Posterior vena cava (tissue), 2 donors: ENCODE measurements around the gene GALNT18. TPM values are rescaled to one million over a fixed set of nuclear protein-coding genes. Genes with fewer than 3 reads are reported as not detected.

Experiments used
- DNase-seq: peaks from one replicate; pipeline ENCODE4 v3.0.0-alpha.2; 2020; ENCODE audit warnings: low spot score
- intact Hi-C, 2 donors: fragments of 100-400 bp; cut with DNase I; formaldehyde crosslinking; loops; one replicate each; pipeline versions ENCODE4 v1.14.1 to v1.14.2; 2022 to 2023
- total RNA-seq, 2 donors: library from RNA; stranded (reverse); fragmentation: NEBNext Ultra II Directional; extraction: Animal tissue kit (Norgen Biotek cat#: 25700); gene quantifications; one replicate each; pipeline ENCODE4 v1.2.1, GENCODE V29; 2021
- donor health status: DM: yes; HTN: yes; CAD: no.
- donor health status: DM: yes; HTN: yes; CAD: no.

Gene GALNT18
- total RNA-seq, 2 donors from 2014 or later, result 21.4 to 28.0 TPM

DNA sequence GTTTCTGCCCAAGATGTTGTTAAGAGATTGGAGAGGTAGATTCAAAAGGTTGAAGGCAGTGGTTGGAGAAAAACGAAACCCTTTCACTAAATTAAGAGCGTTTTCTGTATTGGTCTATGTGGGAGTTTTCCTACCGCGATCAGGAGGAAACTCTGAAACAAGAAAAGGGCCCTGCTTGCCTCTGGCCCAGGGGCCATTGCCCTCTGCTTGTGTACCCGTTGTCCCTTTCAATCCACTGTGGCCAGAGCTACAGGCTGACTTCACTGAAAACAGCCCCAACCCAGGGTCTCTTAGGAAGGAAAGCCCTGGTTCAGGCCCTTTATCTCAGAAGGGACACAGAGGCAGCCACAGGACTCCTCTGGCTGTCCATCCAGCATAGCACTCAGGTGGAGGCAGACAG, 367.8 kb downstream of the GALNT18 start:
- DNase-seq, result no peak
- intact Hi-C loops, result no loop called here

DNA sequence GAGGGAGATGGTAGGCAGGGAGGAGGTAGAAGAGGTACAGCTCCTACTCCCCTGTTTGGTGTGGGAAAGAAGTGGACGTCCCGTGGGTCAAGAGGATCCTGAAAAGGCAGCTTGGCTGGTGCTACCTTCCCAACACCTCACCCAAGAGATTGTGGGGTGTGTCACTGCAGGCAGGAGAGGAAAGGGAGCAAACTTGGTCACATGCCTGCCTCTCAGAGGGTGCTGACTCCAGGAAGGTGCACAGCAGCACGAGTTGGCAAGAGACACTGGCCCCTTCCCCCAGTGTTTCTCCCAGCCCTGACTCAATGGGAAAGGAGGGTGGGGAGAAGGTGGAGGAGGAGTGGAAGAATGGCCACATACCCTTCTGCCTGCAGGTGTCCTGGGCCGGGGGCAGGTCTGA, 368.3 kb downstream of the GALNT18 start:
- intact Hi-C loops, result no loop called here
- DNase-seq, result no peak

DNA sequence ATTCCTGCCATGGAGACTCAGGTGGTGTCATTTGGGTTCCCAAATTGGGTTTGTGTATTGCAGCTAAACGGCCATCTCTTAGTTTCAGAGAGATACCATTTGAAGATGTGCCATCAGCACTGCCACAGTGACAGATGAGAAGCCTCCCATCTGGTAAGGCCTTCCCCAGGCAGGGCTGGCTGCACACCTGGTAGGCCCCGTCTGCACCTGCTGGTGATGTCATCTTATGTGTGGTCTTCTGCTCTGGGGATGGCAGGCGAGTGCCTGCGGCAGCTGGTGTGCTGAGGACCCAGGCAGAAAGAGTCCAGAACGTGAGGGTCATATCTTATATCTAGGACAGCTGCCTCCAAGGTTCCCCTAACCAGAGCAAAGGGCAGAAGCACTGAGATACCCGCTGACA, 369.4 kb downstream of the GALNT18 start:
- DNase-seq, result no peak
- intact Hi-C loops, result no loop called here

DNA sequence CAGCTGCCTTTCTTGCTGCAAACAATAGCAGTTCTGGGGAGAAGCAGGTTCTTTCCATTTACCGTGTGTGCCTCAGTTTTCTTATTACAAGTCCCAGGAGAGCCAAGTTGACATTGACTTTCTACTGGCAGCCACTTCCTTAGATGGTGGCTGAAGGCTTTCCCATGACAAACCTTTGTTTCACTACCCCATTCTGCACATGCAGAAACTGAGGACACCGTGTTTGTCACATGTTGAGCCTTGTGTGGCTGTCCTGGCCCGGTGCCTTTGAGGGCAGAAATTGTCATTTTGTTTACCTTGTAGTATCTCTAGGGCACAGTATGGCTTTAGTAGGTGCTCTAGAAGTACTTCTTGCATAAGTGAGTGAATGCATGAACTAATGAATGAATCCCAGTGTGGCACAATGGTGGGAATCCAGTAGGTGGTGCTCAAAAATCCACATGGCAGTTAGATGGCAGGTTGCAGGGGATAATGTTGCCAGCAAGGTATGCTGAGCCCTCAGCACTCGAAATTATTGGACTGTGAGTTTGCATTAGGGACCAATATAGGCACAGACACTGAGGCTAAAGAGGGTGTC, 370.3 kb downstream of the GALNT18 start:
- no peak for DNase-seq
- intact Hi-C loops, result no loop called here

DNA sequence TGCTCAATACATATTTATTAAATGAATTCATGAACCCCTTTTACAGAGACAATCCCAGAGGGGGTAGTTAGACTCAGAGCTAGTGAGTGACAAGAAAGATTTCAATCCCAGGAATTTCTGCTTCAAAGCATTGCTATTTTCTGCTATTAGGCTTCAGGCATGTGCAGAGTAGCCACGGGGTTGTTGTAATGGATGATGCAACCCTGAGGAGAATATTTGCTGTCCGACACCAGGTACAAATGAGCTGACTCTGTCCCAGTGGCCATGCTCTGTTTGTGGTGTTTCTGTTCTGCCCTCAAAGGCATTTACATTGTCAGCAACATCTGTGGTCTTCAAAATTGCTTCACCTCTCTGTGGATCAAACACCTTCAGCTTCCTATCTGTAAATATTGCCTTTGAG, 371.3 kb downstream of the GALNT18 start:
- intact Hi-C loops, result no loop called here

DNA sequence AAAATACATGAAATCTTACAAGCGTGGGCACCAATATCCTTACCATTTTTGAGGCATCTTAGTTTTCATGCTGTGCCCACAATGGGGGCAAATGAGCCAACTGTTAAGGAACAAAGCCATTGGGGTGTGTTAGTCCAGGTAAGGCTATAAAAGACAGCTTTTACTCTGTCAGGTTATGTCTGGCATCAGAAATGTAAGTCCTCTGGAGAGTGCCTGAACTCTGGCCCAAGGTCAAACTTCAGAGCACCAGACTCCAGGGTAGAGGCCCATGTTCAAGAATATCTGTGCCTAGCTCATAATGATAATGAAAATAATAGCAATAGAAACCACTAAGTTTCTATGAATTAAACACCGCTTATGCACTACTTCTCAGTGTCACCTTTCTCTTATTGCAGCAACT, 374.2 kb downstream of the GALNT18 start:
- intact Hi-C loops, result no loop called here
- no peak for DNase-seq

More for the DNA sequence above, 371.3 kb downstream of the GALNT18 start:
- DNase-seq, result no peak

DNA sequence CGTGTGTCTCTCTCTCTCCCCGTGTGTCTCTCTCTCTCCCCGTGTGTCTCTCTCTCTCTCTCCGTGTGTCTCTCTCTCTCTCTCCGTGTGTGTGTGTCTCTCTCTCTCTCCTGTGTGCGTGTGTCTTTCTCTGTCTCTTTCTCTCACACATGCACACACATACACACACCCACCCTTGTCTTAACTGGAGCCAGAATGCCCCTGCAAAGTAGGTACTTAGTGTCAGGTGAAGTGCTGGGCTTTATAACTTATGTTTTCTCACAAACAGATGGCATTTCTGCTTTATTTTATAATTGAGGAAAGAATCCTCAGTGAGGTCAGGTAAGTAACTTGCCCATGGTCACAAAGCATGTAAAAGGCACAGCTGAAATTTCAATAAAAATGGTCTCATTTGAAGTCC, 374.7 kb downstream of the GALNT18 start:
- intact Hi-C loops, result no loop called here
- no peak for DNase-seq

DNA sequence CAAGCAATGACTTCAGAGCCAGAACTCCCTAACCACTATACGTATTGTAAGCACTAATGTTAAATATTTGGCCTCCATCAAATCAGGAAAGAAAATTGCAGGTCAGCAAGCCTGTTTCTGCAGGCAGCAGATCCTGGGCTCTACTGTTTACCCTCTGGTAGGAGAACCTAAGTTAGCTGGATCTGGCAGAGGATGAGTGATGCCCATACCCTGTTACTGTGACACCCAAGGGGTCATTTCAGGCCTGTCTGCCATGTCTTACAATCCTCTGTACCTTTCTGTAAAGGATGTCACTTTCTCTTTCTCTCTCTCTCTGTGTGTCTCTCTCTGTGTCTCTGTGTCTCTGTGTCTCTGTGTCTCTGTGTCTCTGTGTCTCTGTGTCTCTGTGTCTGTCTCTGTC, 375.6 kb downstream of the GALNT18 start:
- no peak for DNase-seq
- intact Hi-C loops, result no loop called here

DNA sequence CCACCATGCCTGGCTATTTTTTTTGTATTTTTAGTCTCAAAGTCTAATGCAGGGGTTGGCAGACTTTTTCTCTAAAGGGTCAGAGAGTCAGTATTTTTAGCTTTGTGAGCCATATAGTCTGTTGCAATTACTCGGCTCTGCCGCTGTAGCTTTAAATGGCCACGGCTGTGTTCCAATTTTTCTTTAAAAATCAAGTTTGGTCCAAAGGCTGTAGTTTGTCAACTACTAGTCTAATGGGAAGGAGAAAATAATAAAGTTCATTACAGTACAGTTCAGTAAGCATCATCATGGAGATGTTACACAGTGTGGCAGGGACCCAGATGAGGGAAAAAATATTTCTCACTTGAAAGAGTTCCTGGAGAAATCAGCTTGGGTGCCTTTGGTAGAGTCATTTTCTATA, 376.4 kb downstream of the GALNT18 start:
- DNase-seq, result no peak
- intact Hi-C loops, result no loop called here

DNA sequence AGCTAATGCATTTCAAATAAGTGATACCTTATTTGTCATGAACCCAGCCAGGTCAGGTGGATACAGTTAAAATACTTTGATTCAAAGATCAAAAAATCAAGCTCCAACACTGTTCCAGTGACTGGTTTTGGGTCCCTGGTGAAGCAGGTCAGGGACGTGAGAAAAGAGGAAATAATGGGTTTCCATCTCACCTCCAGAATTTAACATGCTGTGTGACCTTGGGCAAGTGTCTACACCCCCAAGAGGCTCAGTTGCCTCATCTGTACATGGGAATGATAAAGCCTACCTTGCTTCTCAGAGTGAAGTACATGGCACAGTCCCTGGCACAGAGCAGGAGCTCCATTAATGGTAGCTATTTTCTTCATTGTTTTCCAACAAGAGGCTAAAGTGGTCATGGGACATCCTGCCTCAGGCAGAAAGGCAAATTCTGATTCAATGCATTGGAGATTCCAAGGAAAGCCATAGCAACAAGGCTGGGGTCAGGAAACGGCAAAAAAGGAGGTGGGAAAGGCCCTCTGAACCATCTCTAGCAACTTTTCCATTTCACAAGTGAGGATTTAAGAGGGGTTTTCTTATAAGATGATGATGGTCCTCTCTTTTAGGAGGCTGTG, 377.2 kb downstream of the GALNT18 start:
- intact Hi-C loops, result no loop called here
- DNase-seq, result no peak

DNA sequence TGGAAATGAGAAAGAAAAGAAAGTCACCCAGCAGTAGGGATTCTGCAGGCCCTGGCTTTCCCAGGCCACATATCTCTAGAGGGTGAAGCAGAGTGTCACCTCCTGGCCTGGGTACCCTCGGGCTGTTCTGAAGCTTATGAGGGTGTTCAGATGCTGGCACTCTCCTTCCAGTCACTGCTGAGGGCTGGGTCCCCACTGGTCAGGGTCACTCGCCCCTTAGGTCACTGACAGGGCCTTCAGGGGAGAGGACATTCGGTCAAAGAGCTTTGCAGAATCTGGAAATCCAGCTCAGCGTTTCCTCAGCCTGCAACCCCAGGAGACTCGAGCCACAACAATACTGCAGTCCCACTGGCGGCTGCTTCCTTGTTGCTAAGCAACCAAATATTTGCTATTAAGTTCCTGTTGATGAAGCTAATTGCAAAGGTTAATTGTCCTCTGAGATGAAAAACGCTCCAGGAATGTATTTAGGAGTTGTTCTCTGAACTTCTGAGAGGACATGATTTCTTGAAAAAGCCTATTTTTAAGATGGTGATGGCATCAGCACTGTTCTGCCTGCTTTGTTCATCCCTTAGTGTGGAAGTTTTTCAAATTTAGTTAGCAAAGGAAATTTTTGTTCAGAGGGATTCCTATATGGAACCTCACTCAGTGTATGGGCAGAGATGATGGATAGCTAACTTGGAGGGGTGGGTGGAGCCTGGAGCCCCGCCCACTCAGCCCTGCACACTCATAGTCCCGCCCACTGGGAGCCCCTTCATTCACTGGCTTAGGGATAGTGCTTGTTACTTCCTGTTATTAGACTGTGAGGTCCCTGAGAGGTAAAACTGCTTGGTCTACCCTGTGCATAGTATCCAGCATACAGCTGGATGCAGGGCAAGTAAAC, 378.0 kb downstream of the GALNT18 start:
- intact Hi-C loops, result no loop called here

DNA sequence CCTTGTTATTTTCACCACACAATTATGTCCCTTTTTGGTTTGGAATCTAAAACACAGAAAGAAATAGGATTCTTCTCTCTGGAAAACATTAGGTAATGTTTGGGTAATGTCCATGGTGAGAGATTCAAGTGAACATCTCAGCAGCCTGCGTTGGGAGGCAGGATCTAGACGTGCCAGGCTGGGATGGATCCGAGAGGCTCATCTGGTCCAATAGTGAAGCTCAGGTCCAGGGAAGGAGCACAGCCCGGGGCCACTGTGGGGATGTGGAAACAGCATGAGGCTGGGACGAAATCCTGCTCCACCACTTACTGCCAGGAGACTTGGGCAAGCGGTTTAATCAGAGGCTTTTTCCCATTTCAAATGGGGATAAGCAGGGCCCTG, 378.6 kb downstream of the GALNT18 start:
- peak; percentile 95 for DNase-seq
- intact Hi-C loops, result no loop called here

More for the DNA sequence above, 378.0 kb downstream of the GALNT18 start:
- DNase-seq, result peak; percentile 88

DNA sequence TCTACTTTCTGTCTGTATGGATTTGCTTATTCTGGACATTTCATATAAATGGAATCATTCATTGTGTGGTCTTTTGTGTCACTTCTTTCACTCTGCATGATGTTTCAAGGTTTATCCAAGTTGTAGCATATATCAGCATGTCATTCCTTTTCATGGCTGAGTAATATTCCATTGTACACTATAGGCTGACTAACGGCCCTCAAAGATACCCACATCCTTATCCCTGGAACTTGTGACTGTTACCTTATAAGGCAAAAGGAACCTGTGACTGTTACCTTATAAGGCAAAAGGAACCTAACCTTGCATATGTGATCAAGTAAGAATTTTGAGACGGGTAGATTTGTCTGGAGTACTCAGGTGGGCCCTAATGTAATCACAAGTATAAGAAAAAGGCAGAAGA, 380.5 kb downstream of the GALNT18 start:
- DNase-seq, result no peak
- intact Hi-C loops, result no loop called here

DNA sequence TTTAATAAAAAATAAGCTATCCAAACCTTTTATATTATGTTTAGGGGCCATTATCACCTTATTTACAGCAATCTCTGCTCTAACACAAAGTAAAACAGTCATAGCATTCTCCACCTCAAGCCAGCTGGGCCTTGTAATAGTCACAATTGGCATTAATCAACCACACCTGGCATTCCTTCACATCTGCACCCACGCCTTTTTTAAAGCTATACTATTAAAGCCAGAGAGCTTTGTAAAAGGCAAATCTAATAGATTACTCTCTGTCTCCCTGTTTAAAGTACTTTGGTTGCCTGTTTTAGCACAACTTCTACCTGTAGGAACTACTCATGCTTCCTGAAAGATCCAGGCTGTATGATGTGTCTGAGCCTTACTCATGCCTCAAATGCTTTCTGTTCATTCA, 381.8 kb downstream of the GALNT18 start:
- DNase-seq, result no peak
- intact Hi-C loops, result no loop called here

DNA sequence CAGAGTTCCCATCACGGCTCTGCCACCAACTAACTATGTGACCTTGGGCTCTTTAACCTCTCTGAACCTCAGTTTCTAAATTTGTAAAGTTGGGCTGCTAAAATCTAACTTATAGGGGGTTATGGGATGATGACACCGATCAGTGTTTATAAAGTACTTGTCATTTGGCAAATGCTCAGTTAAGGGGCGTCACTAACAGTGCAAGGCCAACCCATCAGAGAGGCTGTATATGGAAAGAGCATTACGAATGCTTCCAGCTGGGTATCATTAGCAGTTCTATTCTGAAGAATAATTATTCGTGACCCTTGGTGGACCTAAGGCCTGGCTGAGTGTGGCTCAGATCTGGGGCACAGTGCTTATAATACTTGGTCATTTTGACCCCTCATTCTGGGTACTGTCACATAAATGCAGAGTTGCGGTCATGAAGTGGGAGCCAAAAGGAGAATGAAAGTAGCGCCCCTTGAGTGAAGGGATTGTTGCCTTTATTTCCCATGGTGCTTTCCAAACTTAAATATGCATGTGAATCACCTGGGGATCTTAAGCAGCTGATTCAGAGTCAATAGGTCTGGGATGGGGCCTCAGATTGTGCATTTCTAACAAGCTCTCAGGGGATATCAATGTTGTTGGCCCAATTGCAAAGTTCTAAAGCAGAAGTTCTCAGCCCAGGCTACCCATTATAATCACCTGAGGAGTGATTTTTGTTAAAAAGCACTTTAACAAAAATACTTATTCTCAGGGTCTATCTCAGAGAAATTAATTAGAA, 384.6 kb downstream of the GALNT18 start:
- no peak for DNase-seq
- intact Hi-C loops, result no loop called here

DNA sequence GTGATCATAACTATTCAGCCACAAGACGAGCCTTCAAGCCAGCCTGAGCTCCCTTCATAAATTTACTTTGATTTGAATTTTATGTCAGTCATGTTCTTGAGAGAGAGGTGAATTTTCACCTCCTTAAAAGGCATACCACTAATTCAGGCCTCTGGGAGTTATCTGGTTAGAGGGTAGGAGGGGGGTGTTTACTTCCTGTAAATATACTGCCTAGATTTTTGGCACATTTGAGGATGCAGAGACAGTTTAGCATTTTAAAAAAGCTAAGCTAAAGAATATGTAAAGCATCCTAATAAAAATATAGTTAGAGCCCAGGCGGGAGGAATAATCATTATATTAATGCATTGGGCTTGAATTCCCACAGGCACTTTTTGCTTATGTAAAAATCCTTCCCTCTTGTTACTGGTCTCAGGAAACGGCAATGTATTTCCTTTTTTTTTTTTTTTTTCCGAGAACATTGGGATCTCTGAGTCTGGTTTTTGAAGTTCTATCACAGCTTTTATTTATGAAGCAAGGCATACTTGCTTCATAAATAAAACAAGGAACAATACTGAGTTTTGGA, 385.2 kb downstream of the GALNT18 start:
- intact Hi-C loops, result no loop called here
- no peak for DNase-seq

DNA sequence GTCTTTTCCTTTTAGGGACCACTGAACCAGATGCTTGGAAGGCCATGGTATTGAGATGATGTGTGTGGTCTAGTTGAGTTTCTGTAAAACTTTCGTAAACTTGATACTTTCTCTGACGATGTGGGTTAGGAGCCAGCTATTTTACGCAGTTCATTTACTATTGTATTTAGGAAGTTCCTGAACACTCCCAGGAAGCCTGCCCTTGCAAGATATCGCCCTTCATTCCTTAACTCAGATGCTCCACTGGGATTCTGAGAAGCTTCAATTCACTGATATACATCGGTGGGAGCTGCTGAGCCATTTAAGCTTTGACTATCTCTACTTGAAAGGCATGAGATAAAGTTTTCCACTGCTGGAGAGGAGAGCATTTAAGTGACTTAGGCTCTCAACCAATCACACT, 390.0 kb downstream of the GALNT18 start:
- DNase-seq, result no peak
- intact Hi-C loops, result no loop called here

DNA sequence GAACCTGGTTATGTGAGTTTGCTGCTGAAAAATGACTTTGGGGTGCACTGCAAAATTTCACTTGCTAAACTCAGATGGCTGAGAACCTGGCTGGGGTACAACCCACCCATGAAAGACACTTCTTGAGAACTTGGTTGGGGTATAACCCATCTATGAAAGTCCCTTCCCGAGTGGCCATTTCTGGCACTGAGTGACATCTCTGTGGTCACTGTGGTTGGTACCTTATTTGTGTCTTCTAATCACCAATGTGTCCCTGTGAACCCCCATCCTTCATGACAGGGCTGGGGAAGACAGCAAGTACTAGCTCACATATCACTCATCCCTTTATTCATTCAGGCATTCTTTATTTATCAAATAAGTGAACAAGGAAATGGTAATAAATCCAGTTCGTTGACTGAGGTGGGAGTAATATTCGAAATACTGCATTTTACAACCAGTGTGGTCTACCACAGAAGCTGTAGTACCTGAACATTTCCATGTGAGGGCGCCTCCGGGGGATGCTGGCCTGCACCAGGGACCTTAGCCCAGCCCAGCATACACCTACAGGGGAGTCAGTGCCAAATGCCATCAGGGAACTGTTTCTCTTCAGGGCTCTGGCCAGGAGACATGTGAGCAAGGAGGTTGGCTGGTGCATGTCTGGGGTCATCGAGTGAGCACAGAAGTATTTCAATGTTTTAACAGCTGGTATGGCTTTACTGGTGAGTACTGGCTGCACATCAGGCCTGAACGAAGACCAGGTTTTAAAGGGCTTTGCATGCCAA, 390.8 kb downstream of the GALNT18 start:
- DNase-seq, result no peak
- intact Hi-C loops, result no loop called here

DNA sequence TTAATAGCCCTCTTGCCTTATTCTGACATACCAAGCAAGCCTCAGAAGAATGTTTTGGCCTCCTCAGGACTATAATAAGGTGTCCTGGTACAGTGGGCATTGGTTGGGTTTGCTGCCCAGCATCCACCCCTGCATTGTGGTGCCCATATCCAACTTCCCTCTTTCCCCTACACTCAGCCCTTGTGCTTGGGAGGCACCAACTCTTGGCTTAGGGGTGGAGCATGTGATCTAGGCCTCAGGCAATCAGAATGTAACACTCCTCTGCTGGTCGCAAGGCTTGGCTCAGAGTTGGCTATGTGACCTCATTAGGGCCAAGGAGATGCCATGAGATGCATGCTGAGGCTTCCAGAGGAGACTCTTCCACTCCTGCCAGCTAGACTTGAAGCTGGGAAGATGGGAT, 391.7 kb downstream of the GALNT18 start:
- intact Hi-C loops, result no loop called here
- no peak for DNase-seq
